ENCODE data around the gene BNIP1. TPM values are rescaled to one million over a fixed set of nuclear protein-coding genes. Genes with fewer than 3 reads are reported as not detected.
A peak's percentile ranks its signal among the peaks of the same experiment; 100 is the strongest.

The BNIP1 gene
- total and polyA plus RNA-seq, 2 experiments from 2014 or later, result 13.7 to 14.1 TPM

DNA sequence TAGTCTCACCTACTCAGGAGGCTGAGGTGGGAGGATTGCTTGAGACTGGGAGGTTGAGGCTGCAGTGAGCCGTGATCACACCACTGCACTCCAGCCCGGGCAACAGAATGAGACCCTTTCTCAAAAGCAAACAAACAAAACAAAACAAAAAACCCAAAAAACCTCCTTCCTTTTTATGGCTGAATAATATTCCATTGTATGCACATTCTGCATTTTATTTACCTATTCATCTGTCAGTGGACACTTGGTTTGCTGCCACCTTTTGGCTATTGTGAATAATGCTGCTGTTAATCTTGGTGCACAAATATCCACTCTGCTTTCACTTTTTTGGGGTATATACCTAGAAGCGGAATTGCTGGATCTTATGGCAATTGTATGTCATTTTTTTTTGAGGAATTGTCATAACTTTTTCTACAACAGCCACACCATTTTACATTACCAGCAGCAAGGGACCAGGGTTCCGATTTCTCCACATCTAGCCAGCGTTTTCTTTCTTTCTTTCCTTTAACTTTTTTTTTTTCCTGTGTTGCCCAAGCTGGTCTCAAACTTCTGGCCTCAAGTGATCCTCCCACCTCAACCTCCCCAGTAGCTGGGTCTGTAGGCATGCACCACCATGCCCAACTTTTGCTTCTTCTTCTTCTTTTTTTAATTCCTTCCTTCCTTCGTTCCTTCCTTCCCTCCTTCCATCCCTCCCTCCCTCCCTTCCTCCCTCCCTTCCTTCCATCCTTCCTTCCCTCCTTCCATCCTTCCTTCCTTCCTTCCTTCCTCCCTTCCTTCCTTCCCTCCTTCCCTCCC, 60.1 kb downstream of the BNIP1 start:
- H4K20me1 ChIP-seq (ENCODE audit: insufficient read depth), result no peaks in the 10 kb centered on the region
- H3K9me3 ChIP-seq (ENCODE audit: low read depth), result no peaks in the 10 kb centered on the region
- no peaks in the 10 kb centered on the region for H3K36me3 ChIP-seq (ENCODE audit: low read depth)
- H3K27ac ChIP-seq, result no peak overlapping the region
- in situ Hi-C loops (cut with MboI), result no loop called here
- peaks cover 14% of the 10 kb centered on the region for H3K4me1 ChIP-seq (ENCODE audit: insufficient read depth)
- H3K27me3 ChIP-seq (replicated peaks; ENCODE audit: insufficient read depth), result peaks cover 29% of the 10 kb centered on the region
- peaks cover 7% of the 10 kb centered on the region; the same call in 1 of the 2 replicates for H3F3A ChIP-seq (ENCODE audit: insufficient read depth)
- H3K79me2 ChIP-seq (ENCODE audit: insufficient read depth), result no peaks in the 10 kb centered on the region
- no peaks in the 10 kb centered on the region for H3K9me2 ChIP-seq (ENCODE audit: insufficient read depth)
- no peak overlapping the region for H3K9ac ChIP-seq
- 62 to 72% methylated on average over 5 to 6 of the region's 6 CpGs for WGBS, 2 experiments (ENCODE audit: low coverage in 1 of 2, low lambda C conversion rate in 2 of 2, missing lambda C conversion rate in 2 of 2)
- DNase-seq, result peak; percentile 61
- H3K4me2 ChIP-seq (ENCODE audit: unreplicated experiment), result no peak overlapping the region
- TF ChIP-seq EZH2 (IDR thresholded peaks at IDR 0.05; ENCODE audit: insufficient read depth, poor library complexity, severe bottlenecking), result no peak
- no peak for TF ChIP-seq EZH2phosphoT487 (IDR thresholded peaks at IDR 0.05; ENCODE audit: insufficient read depth, low read depth)
- H3K4me3 ChIP-seq, result no peak overlapping the region
- H2AFZ ChIP-seq, result no peak overlapping the region

DNA sequence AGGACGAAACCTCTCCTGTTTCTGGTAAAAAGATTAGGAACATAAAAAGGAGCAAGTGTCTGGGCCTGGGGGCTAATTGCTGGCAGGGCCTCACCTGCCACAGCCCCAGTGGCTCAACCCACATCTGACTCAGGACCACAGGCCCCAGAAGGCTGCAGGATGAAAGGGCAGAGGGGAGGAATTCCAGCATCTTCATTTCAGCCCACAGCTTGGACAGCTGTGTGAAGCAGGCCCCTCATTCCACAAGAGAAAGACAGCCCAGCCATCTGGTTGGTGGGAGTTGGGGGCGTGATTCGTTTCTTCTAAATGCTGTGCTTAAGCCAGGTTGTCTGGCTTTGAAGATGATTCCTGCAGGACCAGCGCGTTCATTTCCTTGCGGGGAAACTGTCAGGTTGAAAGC, 61.6 kb downstream of the BNIP1 start:
- Histone ChIP-seq H2AFZ (no peak overlapping the region), H3F3A (ENCODE audit: insufficient read depth) (peaks cover 7% of the 10 kb centered on the region; the same call in 1 of the 2 replicates), H3K4me2 (ENCODE audit: unreplicated experiment) (no peak overlapping the region), H4K20me1 (ENCODE audit: insufficient read depth) (no peaks in the 10 kb centered on the region), H3K4me1 (ENCODE audit: insufficient read depth) (peaks cover 14% of the 10 kb centered on the region), H3K9me2 (ENCODE audit: insufficient read depth) (no peaks in the 10 kb centered on the region), H3K9ac (no peak overlapping the region), H3K9me3 (ENCODE audit: low read depth) (no peaks in the 10 kb centered on the region), H3K79me2 (ENCODE audit: insufficient read depth) (no peaks in the 10 kb centered on the region), H3K36me3 (ENCODE audit: low read depth) (no peaks in the 10 kb centered on the region), H3K27me3 (replicated peaks; ENCODE audit: insufficient read depth) (peaks cover 40% of the 10 kb centered on the region), H3K4me3 (no peak overlapping the region), H3K27ac (no peak overlapping the region)
- 63 to 65% methylated on average over 6 of the region's 6 CpGs for WGBS, 2 experiments (ENCODE audit: low coverage in 1 of 2, low lambda C conversion rate in 2 of 2, missing lambda C conversion rate in 2 of 2)
- TF ChIP-seq EZH2phosphoT487 (IDR thresholded peaks at IDR 0.05; ENCODE audit: insufficient read depth, low read depth), result no peak
- TF ChIP-seq EZH2 (IDR thresholded peaks at IDR 0.05; ENCODE audit: insufficient read depth, poor library complexity, severe bottlenecking), result no peak
- DNase-seq, result no peak
- in situ Hi-C loops (cut with MboI), result no loop called here

GRCh38 chr5:173208296-173208695, 64.0 kb downstream of the BNIP1 start:
- WGBS, 2 experiments (ENCODE audit: low coverage in 1 of 2, low lambda C conversion rate in 2 of 2, missing lambda C conversion rate in 2 of 2), result 61 to 73% methylated on average over 7 of the region's 7 CpGs
- H2AFZ ChIP-seq, result no peak overlapping the region
- no peak overlapping the region for H3K4me2 ChIP-seq (ENCODE audit: unreplicated experiment)
- no peaks in the 10 kb centered on the region for H3K9me2 ChIP-seq (ENCODE audit: insufficient read depth)
- H3K79me2 ChIP-seq (ENCODE audit: insufficient read depth), result no peaks in the 10 kb centered on the region
- H3K9ac ChIP-seq, result no peak overlapping the region
- no peak for DNase-seq
- H3K4me1 ChIP-seq (ENCODE audit: insufficient read depth), result no peaks in the 10 kb centered on the region
- H3K36me3 ChIP-seq (ENCODE audit: low read depth), result no peaks in the 10 kb centered on the region
- peaks cover 45% of the 10 kb centered on the region for H3K27me3 ChIP-seq (replicated peaks; ENCODE audit: insufficient read depth)
- H3K9me3 ChIP-seq (ENCODE audit: low read depth), result no peaks in the 10 kb centered on the region
- no peak for TF ChIP-seq EZH2phosphoT487 (IDR thresholded peaks at IDR 0.05; ENCODE audit: insufficient read depth, low read depth)
- TF ChIP-seq EZH2 (IDR thresholded peaks at IDR 0.05; ENCODE audit: insufficient read depth, poor library complexity, severe bottlenecking), result no peak
- H4K20me1 ChIP-seq (ENCODE audit: insufficient read depth), result no peaks in the 10 kb centered on the region
- in situ Hi-C loops (cut with MboI), result no loop called here
- H3K4me3 ChIP-seq, result no peak overlapping the region
- no peaks in the 10 kb centered on the region for H3F3A ChIP-seq (ENCODE audit: insufficient read depth)
- H3K27ac ChIP-seq, result no peak overlapping the region

DNA sequence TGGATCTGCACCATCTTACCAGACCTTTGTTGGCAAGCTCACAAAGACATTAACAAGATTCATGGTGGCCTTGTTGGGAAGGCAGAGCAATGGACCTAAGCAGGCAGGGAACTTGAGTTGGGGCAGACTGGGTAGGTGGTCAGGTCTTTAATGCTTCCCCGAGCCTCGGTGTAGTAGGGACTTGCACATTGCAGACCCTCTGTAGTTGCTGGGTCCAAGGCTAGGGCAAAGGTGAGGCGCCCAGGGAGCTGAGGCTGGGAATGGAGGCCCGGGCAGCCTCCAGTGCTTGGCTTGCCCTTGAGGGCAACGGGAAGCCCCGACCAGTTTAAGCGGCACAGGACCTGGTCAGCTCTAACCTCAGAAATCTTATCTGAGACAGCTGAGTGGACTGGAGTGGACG, 66.5 kb downstream of the BNIP1 start:
- in situ Hi-C loops (cut with MboI), result no loop called here
- Histone ChIP-seq H3K9me3 (ENCODE audit: low read depth) (no peaks in the 10 kb centered on the region), H3K9me2 (ENCODE audit: insufficient read depth) (no peaks in the 10 kb centered on the region), H3K4me1 (ENCODE audit: insufficient read depth) (no peaks in the 10 kb centered on the region), H2AFZ (no peak overlapping the region), H3K27ac (no peak overlapping the region), H3K36me3 (ENCODE audit: low read depth) (no peaks in the 10 kb centered on the region), H4K20me1 (ENCODE audit: insufficient read depth) (no peaks in the 10 kb centered on the region), H3K79me2 (ENCODE audit: insufficient read depth) (no peaks in the 10 kb centered on the region), H3K4me2 (ENCODE audit: unreplicated experiment) (no peak overlapping the region), H3F3A (ENCODE audit: insufficient read depth) (no peaks in the 10 kb centered on the region), H3K27me3 (replicated peaks; ENCODE audit: insufficient read depth) (peaks cover 50% of the 10 kb centered on the region), H3K9ac (no peak overlapping the region), H3K4me3 (no peak overlapping the region)
- no peak for TF ChIP-seq EZH2 (IDR thresholded peaks at IDR 0.05; ENCODE audit: insufficient read depth, poor library complexity, severe bottlenecking)
- no peak for TF ChIP-seq EZH2phosphoT487 (IDR thresholded peaks at IDR 0.05; ENCODE audit: insufficient read depth, low read depth)
- WGBS, 2 experiments (ENCODE audit: low coverage in 1 of 2, low lambda C conversion rate in 2 of 2, missing lambda C conversion rate in 2 of 2), result 65 to 68% methylated on average over 8 of the region's 8 CpGs
- no peak for DNase-seq

Data from GM23248 (cell line).